Natural killer cell (primary cell): ENCODE results near the gene TIMM10B. TPM values are rescaled to one million over a fixed set of nuclear protein-coding genes. Genes with fewer than 3 reads are reported as not detected.

Source experiments
- ATAC-seq, 3 donors: fragments of 150-1000 bp in 2 of 3; fragments of 200-7000 bp in 1 of 3; cut with Tn5 transposase; 1 replicate in 1 of 3; 2 replicates in 2 of 3; pipeline ENCODE4 v1.10.0; 2021; ENCODE audit warnings: mild to moderate bottlenecking in 2 of 3, moderate library complexity in 2 of 3
- DNase-seq, 2 donors: peaks; one replicate each; pipeline versions ENCODE4 v3.0.0 to v3.0.0-alpha.2; 2013 to 2021; ENCODE audit warnings: mixed read lengths in 1 of 2
- H3K27ac ChIP-seq: one replicate; pipeline ENCODE4 v1.5.1; 2013; ENCODE audit warnings: mild to moderate bottlenecking, low read length
- H3K27me3 ChIP-seq: one replicate; pipeline ENCODE4 v1.6.1; 2013; ENCODE audit warnings: low read length; ENCODE audit not compliant: control insufficient read depth, insufficient read depth
- H3K36me3 ChIP-seq: one replicate; pipeline ENCODE4 v1.6.1; 2013; ENCODE audit warnings: low read length; ENCODE audit not compliant: control insufficient read depth, insufficient read depth
- H3K4me1 ChIP-seq: one replicate; pipeline ENCODE4 v1.6.1; 2013; ENCODE audit warnings: low read length; ENCODE audit not compliant: control insufficient read depth, insufficient read depth
- H3K4me3 ChIP-seq: one replicate; pipeline ENCODE4 v1.5.1; 2013; ENCODE audit warnings: low read length
- H3K9me3 ChIP-seq: one replicate; pipeline ENCODE4 v1.6.1; 2013; ENCODE audit warnings: low read length; ENCODE audit not compliant: control insufficient read depth, insufficient read depth
- H3K27ac Mint-ChIP-seq, 2 donors: one replicate each; pipeline ENCODE4 v1.8.0; 2022; ENCODE audit warnings: mild to moderate bottlenecking in 2 of 2, mixed read lengths in 2 of 2, moderate library complexity in 1 of 2
- H3K27me3 Mint-ChIP-seq, 2 donors: one replicate each; pipeline ENCODE4 v1.8.0; 2022; ENCODE audit warnings: low read depth in 2 of 2, mixed read lengths in 2 of 2
- H3K36me3 Mint-ChIP-seq: one replicate; pipeline ENCODE4 v1.8.0; 2022; ENCODE audit warnings: mixed read lengths
- H3K4me1 Mint-ChIP-seq, 2 donors: one replicate each; pipeline ENCODE4 v1.8.0; 2022; ENCODE audit warnings: mixed read lengths in 2 of 2
- H3K4me3 Mint-ChIP-seq: one replicate; pipeline ENCODE4 v1.8.0; 2022; ENCODE audit warnings: mild to moderate bottlenecking, moderate library complexity, mixed read lengths
- H3K9me3 Mint-ChIP-seq, 2 donors: one replicate each; pipeline ENCODE4 v1.8.0; 2022; ENCODE audit warnings: mixed read lengths in 2 of 2
- CTCF ChIP-seq: fragments of 200-600 bp; IDR thresholded peaks from one replicate; pipeline ENCODE4 v1.8.0; 2022; ENCODE audit warnings: antibody characterized with exemption
- WGBS: methylation state at CpG from one replicate; pipeline ENCODE4 v1.1.7; 2013; ENCODE audit warnings: missing lambda C conversion rate; ENCODE audit not compliant: insufficient coverage; 5-methylcytosine and 5-hydroxymethylcytosine counted together
- intact Hi-C: fragments of 100-400 bp; cut with micrococcal nuclease; formaldehyde crosslinking; loops from one replicate; pipeline ENCODE4 v1.14.2; 2022
- total RNA-seq, 4 donors: library from RNA; stranded (reverse); fragments of 120-200 nt in 1 of 4; gene quantifications; one replicate each; pipeline versions ENCODE4 v1.2.3 to v1.2.4, GENCODE V29; 2013 to 2022

Gene TIMM10B
- total RNA-seq, 3 donors from 2014 or later (not counting 1 experiment from before 2014, with no cell fraction given): 69.6 to 92.8 (median 71.4) TPM

GRCh38 chr11:6453152-6453551, 28.1 kb upstream of the TIMM10B start:
- peaks cover 33% of the 10 kb centered on the region for H3K36me3 ChIP-seq
- no peak overlapping the region for H3K27ac Mint-ChIP-seq
- no peaks in the 10 kb centered on the region for H3K9me3 ChIP-seq
- 100% methylated on average over 2 of the region's 2 CpGs for WGBS
- H3K4me3 ChIP-seq: no peak overlapping the region
- no peaks in the 10 kb centered on the region for H3K9me3 Mint-ChIP-seq
- intact Hi-C loops: no loop called here
- no peak overlapping the region for H3K27ac ChIP-seq
- ATAC-seq (no peak), DNase-seq (no peak)
- H3K4me1 ChIP-seq: no peaks in the 10 kb centered on the region
- TF ChIP-seq CTCF: no peak
- no peaks in the 10 kb centered on the region for H3K4me1 Mint-ChIP-seq
- H3K27me3 Mint-ChIP-seq: no peaks in the 10 kb centered on the region
- H3K27me3 ChIP-seq: no peaks in the 10 kb centered on the region
- no peak overlapping the region for H3K4me3 Mint-ChIP-seq
- peaks cover 5% of the 10 kb centered on the region for H3K36me3 Mint-ChIP-seq

- no peak for ATAC-seq
- Mint-ChIP-seq H3K27me3 (no peaks in the 10 kb centered on the region), H3K4me1 (no peaks in the 10 kb centered on the region), H3K4me3 (no peak overlapping the region), H3K27ac (no peak overlapping the region), H3K36me3 (peaks cover 5% of the 10 kb centered on the region), H3K9me3 (no peaks in the 10 kb centered on the region)
- intact Hi-C loops: no loop called here
- no peak for TF ChIP-seq CTCF
- Histone ChIP-seq H3K4me1 (no peaks in the 10 kb centered on the region), H3K4me3 (no peak overlapping the region), H3K27me3 (no peaks in the 10 kb centered on the region), H3K36me3 (peaks cover 31% of the 10 kb centered on the region), H3K27ac (no peak overlapping the region), H3K9me3 (no peaks in the 10 kb centered on the region)
- DNase-seq: no peak
- 91% methylated on average over 1 of the region's 2 CpGs for WGBS
Measured at GRCh38 chr11:6455070-6455469, 26.2 kb upstream of the TIMM10B start.

- H3K9me3 ChIP-seq: no peaks in the 10 kb centered on the region
- H3K27me3 ChIP-seq: no peaks in the 10 kb centered on the region
- 98% methylated on average over 56 of the region's 56 CpGs for WGBS
- Mint-ChIP-seq H3K4me1 (no peaks in the 10 kb centered on the region), H3K27me3 (no peaks in the 10 kb centered on the region), H3K36me3 (peaks cover 5% of the 10 kb centered on the region), H3K4me3 (no peak overlapping the region), H3K9me3 (no peaks in the 10 kb centered on the region), H3K27ac (no peak overlapping the region)
- intact Hi-C loops: no loop called here
- no peaks in the 10 kb centered on the region for H3K4me1 ChIP-seq
- no peak for DNase-seq
- ATAC-seq: no peak
- TF ChIP-seq CTCF: no peak
- H3K27ac ChIP-seq: no peak overlapping the region
- H3K36me3 ChIP-seq: peaks cover 25% of the 10 kb centered on the region
- no peak overlapping the region for H3K4me3 ChIP-seq
Measured at GRCh38 chr11:6456361-6457073, 24.8 kb upstream of the TIMM10B start.
